ENCODE measurements around the gene COL5A1.

DNA sequence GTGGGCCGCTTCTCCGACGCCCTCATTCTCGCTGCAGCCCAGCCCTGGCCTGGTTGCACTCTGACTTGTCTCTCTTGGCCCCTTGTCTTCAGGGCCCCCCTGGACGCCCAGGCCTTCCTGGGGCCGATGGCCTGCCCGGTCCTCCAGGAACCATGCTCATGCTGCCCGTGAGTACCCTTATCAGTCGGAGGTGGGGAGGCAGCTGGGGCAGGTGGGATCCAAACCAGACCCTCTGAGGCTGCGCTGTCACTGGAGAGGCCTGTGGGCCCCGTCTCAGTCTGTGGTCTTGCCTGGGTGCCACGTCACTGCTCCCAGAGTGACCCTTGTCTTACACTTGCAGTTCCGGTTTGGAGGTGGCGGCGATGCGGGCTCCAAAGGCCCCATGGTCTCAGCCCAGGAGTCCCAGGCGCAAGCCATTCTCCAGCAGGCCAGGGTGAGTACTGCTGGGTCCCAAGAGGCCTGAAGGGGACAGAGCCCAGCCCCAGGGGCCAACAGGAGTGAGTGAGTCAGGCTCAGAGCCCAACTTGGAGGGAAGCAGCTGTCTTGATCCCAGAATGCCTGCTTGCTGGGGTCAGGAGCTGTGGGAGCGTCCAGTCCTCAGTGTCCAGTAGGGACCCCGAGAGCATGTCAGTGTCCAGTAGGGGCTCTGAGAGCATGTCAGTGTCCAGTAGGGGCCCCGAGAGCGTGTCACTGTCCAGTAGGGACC, 109.0 kb downstream of the COL5A1 start:
- TF ChIP-seq YY1 (IDR thresholded peaks at IDR 0.05; ENCODE audit: low read depth): no peak
- no peak for TF ChIP-seq NFIC (IDR thresholded peaks at IDR 0.05)
- no peak for TF ChIP-seq TCF12 (IDR thresholded peaks at IDR 0.05; ENCODE audit: low read depth)
- TF ChIP-seq EP300 (IDR thresholded peaks at IDR 0.05; ENCODE audit: borderline replicate concordance): no peak
- no peak for TF ChIP-seq CREB1 (IDR thresholded peaks at IDR 0.05; ENCODE audit: low read depth)
- TF ChIP-seq, protein P1, sequence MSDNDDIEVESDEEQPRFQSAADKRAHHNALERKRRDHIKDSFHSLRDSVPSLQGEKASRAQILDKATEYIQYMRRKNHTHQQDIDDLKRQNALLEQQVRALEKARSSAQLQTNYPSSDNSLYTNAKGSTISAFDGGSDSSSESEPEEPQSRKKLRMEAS (IDR thresholded peaks at IDR 0.05): no peak
- no peak for TF ChIP-seq ZBTB7A (IDR thresholded peaks at IDR 0.05; ENCODE audit: low read depth)
- TF ChIP-seq FOXM1 (IDR thresholded peaks at IDR 0.05; ENCODE audit: borderline replicate concordance, low read depth): no peak
- TF ChIP-seq EGR1 (IDR thresholded peaks at IDR 0.05): no peak
- TF ChIP-seq, protein P2, sequence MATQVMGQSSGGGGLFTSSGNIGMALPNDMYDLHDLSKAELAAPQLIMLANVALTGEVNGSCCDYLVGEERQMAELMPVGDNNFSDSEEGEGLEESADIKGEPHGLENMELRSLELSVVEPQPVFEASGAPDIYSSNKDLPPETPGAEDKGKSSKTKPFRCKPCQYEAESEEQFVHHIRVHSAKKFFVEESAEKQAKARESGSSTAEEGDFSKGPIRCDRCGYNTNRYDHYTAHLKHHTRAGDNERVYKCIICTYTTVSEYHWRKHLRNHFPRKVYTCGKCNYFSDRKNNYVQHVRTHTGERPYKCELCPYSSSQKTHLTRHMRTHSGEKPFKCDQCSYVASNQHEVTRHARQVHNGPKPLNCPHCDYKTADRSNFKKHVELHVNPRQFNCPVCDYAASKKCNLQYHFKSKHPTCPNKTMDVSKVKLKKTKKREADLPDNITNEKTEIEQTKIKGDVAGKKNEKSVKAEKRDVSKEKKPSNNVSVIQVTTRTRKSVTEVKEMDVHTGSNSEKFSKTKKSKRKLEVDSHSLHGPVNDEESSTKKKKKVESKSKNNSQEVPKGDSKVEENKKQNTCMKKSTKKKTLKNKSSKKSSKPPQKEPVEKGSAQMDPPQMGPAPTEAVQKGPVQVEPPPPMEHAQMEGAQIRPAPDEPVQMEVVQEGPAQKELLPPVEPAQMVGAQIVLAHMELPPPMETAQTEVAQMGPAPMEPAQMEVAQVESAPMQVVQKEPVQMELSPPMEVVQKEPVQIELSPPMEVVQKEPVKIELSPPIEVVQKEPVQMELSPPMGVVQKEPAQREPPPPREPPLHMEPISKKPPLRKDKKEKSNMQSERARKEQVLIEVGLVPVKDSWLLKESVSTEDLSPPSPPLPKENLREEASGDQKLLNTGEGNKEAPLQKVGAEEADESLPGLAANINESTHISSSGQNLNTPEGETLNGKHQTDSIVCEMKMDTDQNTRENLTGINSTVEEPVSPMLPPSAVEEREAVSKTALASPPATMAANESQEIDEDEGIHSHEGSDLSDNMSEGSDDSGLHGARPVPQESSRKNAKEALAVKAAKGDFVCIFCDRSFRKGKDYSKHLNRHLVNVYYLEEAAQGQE (IDR thresholded peaks at IDR 0.05; ENCODE audit: low read depth): no peak
- TF ChIP-seq TAF1 (IDR thresholded peaks at IDR 0.05; ENCODE audit: low read depth): no peak
- no peak for TF ChIP-seq RAD21 (IDR thresholded peaks at IDR 0.05; ENCODE audit: low read depth)

All from Ishikawa (cell line).